Chondrocyte (in vitro differentiated cells): ENCODE results near the gene USP17L11. TPM values are rescaled to one million over a fixed set of nuclear protein-coding genes. Genes with fewer than 3 reads are reported as not detected.
"Not testable (repeated sequence)": the region's sequence is repeated elsewhere in the genome, so short reads cannot be mapped to it uniquely, and the experiment has no call there.

Source experiments
- DNase-seq: peaks from one replicate; pipeline ENCODE4 v3.0.0; 2021; ENCODE audit warnings: mixed read lengths, low spot score
- H3K27ac Mint-ChIP-seq: one replicate; pipeline ENCODE4 v1.8.0; 2021; ENCODE audit warnings: mild to moderate bottlenecking, moderate library complexity, mixed read lengths; ENCODE audit not compliant: unreplicated experiment
- H3K27me3 Mint-ChIP-seq: 2 replicates; pipeline ENCODE4 v1.8.0; 2021; ENCODE audit warnings: low read depth, mixed read lengths
- H3K36me3 Mint-ChIP-seq: 2 replicates; pipeline ENCODE4 v1.8.0; 2021; ENCODE audit warnings: low read depth, mixed read lengths
- H3K4me1 Mint-ChIP-seq: 2 replicates; pipeline ENCODE4 v1.8.0; 2021; ENCODE audit warnings: low read depth, mild to moderate bottlenecking, mixed read lengths
- H3K4me3 Mint-ChIP-seq: one replicate; pipeline ENCODE4 v1.8.0; 2021; ENCODE audit warnings: mild to moderate bottlenecking, moderate library complexity, mixed read lengths; ENCODE audit not compliant: unreplicated experiment
- H3K9me3 Mint-ChIP-seq: 2 replicates; pipeline ENCODE4 v1.8.0; 2021; ENCODE audit warnings: low read depth, mixed read lengths
- long read RNA-seq: library from polyadenylated mRNA; stranded (forward); transcript quantifications from one replicate; pipeline ENCODE4 v2.0.0, GENCODE V29; 2021
- total RNA-seq: library from RNA; stranded (reverse); gene quantifications from 3 replicates; pipeline ENCODE4 v1.2.1, GENCODE V29; 2021

Gene USP17L11
- total RNA-seq = not detected in 3 replicates
- long read RNA-seq = 0 reads

GRCh38 chr4:9215105-9215504, at the start of gene USP17L11:
USP17L11 (plus strand) TSS chr4:9215405; CDS start chr4:9215405, 0 bp downstream.
- not testable (repeated sequence) for H3K4me1 Mint-ChIP-seq, DNase-seq, H3K27me3 Mint-ChIP-seq, H3K27ac Mint-ChIP-seq, H3K9me3 Mint-ChIP-seq, H3K4me3 Mint-ChIP-seq, H3K36me3 Mint-ChIP-seq

GRCh38 chr4:9165990-9166389, 49.2 kb upstream of the USP17L11 start:
- not testable (repeated sequence) for H3K4me1 Mint-ChIP-seq, H3K9me3 Mint-ChIP-seq, H3K27me3 Mint-ChIP-seq, DNase-seq, H3K4me3 Mint-ChIP-seq, H3K27ac Mint-ChIP-seq, H3K36me3 Mint-ChIP-seq

GRCh38 chr4:9169791-9170459, 45.3 kb upstream of the USP17L11 start, which contains the start of gene FAM90A26:
FAM90A26 (plus strand) TSS chr4:9170409; CDS start chr4:9173173, 2,764 bp downstream.
- not testable (repeated sequence) for H3K27ac Mint-ChIP-seq, DNase-seq, H3K4me1 Mint-ChIP-seq, H3K36me3 Mint-ChIP-seq, H3K4me3 Mint-ChIP-seq, H3K27me3 Mint-ChIP-seq, H3K9me3 Mint-ChIP-seq

- not testable (repeated sequence) for H3K36me3 Mint-ChIP-seq, H3K27ac Mint-ChIP-seq, H3K4me3 Mint-ChIP-seq, H3K27me3 Mint-ChIP-seq, H3K4me1 Mint-ChIP-seq, H3K9me3 Mint-ChIP-seq, DNase-seq
Observed at GRCh38 chr4:9210357-9210756, 4.8 kb upstream of the USP17L11 start, which contains the start of gene USP17L10. USP17L10 (plus strand) TSS chr4:9210657; CDS start chr4:9210657, 0 bp downstream.

- not testable (repeated sequence) for H3K4me3 Mint-ChIP-seq, H3K4me1 Mint-ChIP-seq, H3K27me3 Mint-ChIP-seq, H3K36me3 Mint-ChIP-seq, H3K9me3 Mint-ChIP-seq, H3K27ac Mint-ChIP-seq
- DNase-seq = peak; percentile 53
Observed at GRCh38 chr4:9214701-9215100, 504 bp upstream of the USP17L11 start.

- not testable (repeated sequence) for H3K4me3 Mint-ChIP-seq, H3K27me3 Mint-ChIP-seq, H3K27ac Mint-ChIP-seq, H3K36me3 Mint-ChIP-seq, DNase-seq, H3K4me1 Mint-ChIP-seq, H3K9me3 Mint-ChIP-seq
Observed at GRCh38 chr4:9219852-9220251, 4.6 kb downstream of the USP17L11 start, which contains the start of gene USP17L12. USP17L12 (plus strand) TSS chr4:9220152; CDS start chr4:9220152, 0 bp downstream.

- not testable (repeated sequence) for DNase-seq, H3K4me1 Mint-ChIP-seq, H3K27me3 Mint-ChIP-seq, H3K27ac Mint-ChIP-seq, H3K9me3 Mint-ChIP-seq, H3K36me3 Mint-ChIP-seq, H3K4me3 Mint-ChIP-seq
Observed at GRCh38 chr4:9224596-9224995, 9.4 kb downstream of the USP17L11 start, which contains the start of gene USP17L13. USP17L13 (plus strand) TSS chr4:9224896; CDS start chr4:9224896, 0 bp downstream.

GRCh38 chr4:9230249-9230648, 15.0 kb downstream of the USP17L11 start:
- H3K9me3 Mint-ChIP-seq, H3K27me3 Mint-ChIP-seq, H3K4me3 Mint-ChIP-seq, H3K36me3 Mint-ChIP-seq, H3K27ac Mint-ChIP-seq, H3K4me1 Mint-ChIP-seq: not testable (repeated sequence)
- peak; percentile 69 for DNase-seq

- H3K4me1 Mint-ChIP-seq = not testable (repeated sequence)
Observed at GRCh38 chr4:9234085-9234484, 18.9 kb downstream of the USP17L11 start, which contains the start of gene USP17L15. USP17L15 (plus strand) TSS chr4:9234385; CDS start chr4:9234385, 0 bp downstream.

GRCh38 chr4:9238461-9238860, 23.3 kb downstream of the USP17L11 start:
- H3K4me3 Mint-ChIP-seq, H3K4me1 Mint-ChIP-seq, H3K36me3 Mint-ChIP-seq, H3K9me3 Mint-ChIP-seq, H3K27me3 Mint-ChIP-seq, H3K27ac Mint-ChIP-seq: not testable (repeated sequence)
- peak; percentile 36 for DNase-seq

More at GRCh38 chr4:9234085-9234484, 18.9 kb downstream of the USP17L11 start, which contains the start of gene USP17L15:
- H3K36me3 Mint-ChIP-seq, H3K27ac Mint-ChIP-seq, H3K27me3 Mint-ChIP-seq, H3K4me3 Mint-ChIP-seq, H3K9me3 Mint-ChIP-seq, DNase-seq: not testable (repeated sequence)

GRCh38 chr4:9243579-9243978, 28.4 kb downstream of the USP17L11 start, which contains the start of gene USP17L17:
USP17L17 (plus strand) TSS chr4:9243879; CDS start chr4:9243879, 0 bp downstream.
- not testable (repeated sequence) for H3K4me1 Mint-ChIP-seq, H3K27ac Mint-ChIP-seq, H3K36me3 Mint-ChIP-seq, H3K4me3 Mint-ChIP-seq, H3K27me3 Mint-ChIP-seq, DNase-seq, H3K9me3 Mint-ChIP-seq

- H3K27me3 Mint-ChIP-seq, H3K4me1 Mint-ChIP-seq: not testable (repeated sequence)
- DNase-seq = peak; percentile 71
Observed at GRCh38 chr4:9247953-9248680, 32.9 kb downstream of the USP17L11 start, which contains the start of gene USP17L18. USP17L18 (plus strand) TSS chr4:9248630; CDS start chr4:9248630, 0 bp downstream.

More at GRCh38 chr4:9247953-9248680, 32.9 kb downstream of the USP17L11 start, which contains the start of gene USP17L18:
- H3K4me3 Mint-ChIP-seq, H3K36me3 Mint-ChIP-seq, H3K27ac Mint-ChIP-seq, H3K9me3 Mint-ChIP-seq: not testable (repeated sequence)
